ENCODE measurements around the gene TRPM2.

The TRPM2 gene

DNA sequence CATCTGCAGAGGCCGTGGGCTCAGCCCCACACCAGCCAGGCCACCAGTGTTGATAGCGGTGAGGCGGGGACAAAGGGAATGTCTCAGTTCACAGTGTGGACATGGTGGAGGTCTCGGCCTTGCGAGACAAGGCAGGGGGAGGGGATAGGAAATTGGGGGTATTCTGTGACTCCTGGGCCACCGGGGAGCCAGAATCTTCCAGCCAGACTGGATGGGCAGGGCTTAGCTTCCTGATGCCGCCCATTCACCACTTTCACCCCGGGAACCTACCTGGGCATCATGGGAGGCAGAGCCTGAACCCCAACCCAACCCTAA, 107.0 kb downstream of the TRPM2 start:
- no peak for DNase-seq
- no peaks in the 10 kb centered on the region for H3K27me3 ChIP-seq (ENCODE audit: insufficient read depth, low read depth, severe bottlenecking)
- no peak overlapping the region for H3K27ac ChIP-seq
- H3K36me3 ChIP-seq = peaks cover 7% of the 10 kb centered on the region
- no peak overlapping the region for H3K4me3 ChIP-seq (ENCODE audit: low read depth, low read length)
- TF ChIP-seq, protein P1, sequence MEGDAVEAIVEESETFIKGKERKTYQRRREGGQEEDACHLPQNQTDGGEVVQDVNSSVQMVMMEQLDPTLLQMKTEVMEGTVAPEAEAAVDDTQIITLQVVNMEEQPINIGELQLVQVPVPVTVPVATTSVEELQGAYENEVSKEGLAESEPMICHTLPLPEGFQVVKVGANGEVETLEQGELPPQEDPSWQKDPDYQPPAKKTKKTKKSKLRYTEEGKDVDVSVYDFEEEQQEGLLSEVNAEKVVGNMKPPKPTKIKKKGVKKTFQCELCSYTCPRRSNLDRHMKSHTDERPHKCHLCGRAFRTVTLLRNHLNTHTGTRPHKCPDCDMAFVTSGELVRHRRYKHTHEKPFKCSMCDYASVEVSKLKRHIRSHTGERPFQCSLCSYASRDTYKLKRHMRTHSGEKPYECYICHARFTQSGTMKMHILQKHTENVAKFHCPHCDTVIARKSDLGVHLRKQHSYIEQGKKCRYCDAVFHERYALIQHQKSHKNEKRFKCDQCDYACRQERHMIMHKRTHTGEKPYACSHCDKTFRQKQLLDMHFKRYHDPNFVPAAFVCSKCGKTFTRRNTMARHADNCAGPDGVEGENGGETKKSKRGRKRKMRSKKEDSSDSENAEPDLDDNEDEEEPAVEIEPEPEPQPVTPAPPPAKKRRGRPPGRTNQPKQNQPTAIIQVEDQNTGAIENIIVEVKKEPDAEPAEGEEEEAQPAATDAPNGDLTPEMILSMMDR (IDR thresholded peaks at IDR 0.05; ENCODE audit: low read depth, low read length) = no peak
- H3K9me3 ChIP-seq (ENCODE audit: severe bottlenecking) = no peaks in the 10 kb centered on the region

GRCh38 chr21:44461005-44461404, 107.6 kb downstream of the TRPM2 start:
- Histone ChIP-seq H3K27me3 (ENCODE audit: insufficient read depth, low read depth, severe bottlenecking) (no peaks in the 10 kb centered on the region), H3K27ac (no peak overlapping the region), H3K9me3 (ENCODE audit: severe bottlenecking) (no peaks in the 10 kb centered on the region), H3K36me3 (peaks cover 7% of the 10 kb centered on the region), H3K4me3 (ENCODE audit: low read depth, low read length) (no peak overlapping the region)
- TF ChIP-seq, protein P1 (IDR thresholded peaks at IDR 0.05; ENCODE audit: low read depth, low read length) = no peak
- no peak for DNase-seq

- TF ChIP-seq, protein P1 (IDR thresholded peaks at IDR 0.05; ENCODE audit: low read depth, low read length) = peak; percentile 65
- Histone ChIP-seq H3K27ac (no peak overlapping the region), H3K9me3 (ENCODE audit: severe bottlenecking) (no peaks in the 10 kb centered on the region), H3K36me3 (peaks cover 7% of the 10 kb centered on the region), H3K27me3 (ENCODE audit: insufficient read depth, low read depth, severe bottlenecking) (no peaks in the 10 kb centered on the region), H3K4me3 (ENCODE audit: low read depth, low read length) (no peak overlapping the region)
- peak; percentile 56 for DNase-seq
These were observed 108.1 kb downstream of the TRPM2 start for GRCh38 chr21:44461464-44462001.

- H3K36me3 ChIP-seq = peaks cover 2% of the 10 kb centered on the region
- TF ChIP-seq, protein P1 (IDR thresholded peaks at IDR 0.05; ENCODE audit: low read depth, low read length) = no peak
- no peak for DNase-seq
- H3K9me3 ChIP-seq (ENCODE audit: severe bottlenecking) = no peaks in the 10 kb centered on the region
- H3K27me3 ChIP-seq (ENCODE audit: insufficient read depth, low read depth, severe bottlenecking) = no peaks in the 10 kb centered on the region
- H3K4me3 ChIP-seq (ENCODE audit: low read depth, low read length) = no peak overlapping the region
- H3K27ac ChIP-seq = no peak overlapping the region
These were observed 108.8 kb downstream of the TRPM2 start for GRCh38 chr21:44462086-44462833.

DNA sequence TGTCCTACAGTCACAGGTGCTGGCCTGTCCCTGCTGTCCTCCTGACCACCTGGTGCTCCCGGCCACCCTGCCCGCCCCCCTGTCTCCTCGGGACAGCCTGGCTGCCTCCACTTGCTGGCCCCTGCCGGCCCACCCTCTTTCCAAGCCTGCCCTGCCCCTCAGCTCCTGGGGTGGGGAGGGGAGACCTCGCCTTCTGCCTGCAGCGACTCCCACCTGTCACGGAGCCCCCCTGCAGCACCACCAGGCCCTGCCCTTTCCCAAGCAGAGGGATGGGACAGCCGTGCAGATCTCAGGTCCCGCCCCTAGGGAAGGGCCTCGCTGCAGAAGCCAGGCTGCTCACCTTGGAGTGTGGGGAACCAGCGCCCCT, 109.4 kb downstream of the TRPM2 start:
- DNase-seq = no peak

More for the DNA sequence above, 109.4 kb downstream of the TRPM2 start:
- no peak overlapping the region for H3K4me3 ChIP-seq (ENCODE audit: low read depth, low read length)
- H3K36me3 ChIP-seq = no peaks in the 10 kb centered on the region; the same call in 1 of the 2 replicates
- H3K27ac ChIP-seq = no peak overlapping the region
- TF ChIP-seq, protein P1 (IDR thresholded peaks at IDR 0.05; ENCODE audit: low read depth, low read length) = no peak
- no peaks in the 10 kb centered on the region for H3K27me3 ChIP-seq (ENCODE audit: insufficient read depth, low read depth, severe bottlenecking)
- H3K9me3 ChIP-seq (ENCODE audit: severe bottlenecking) = no peaks in the 10 kb centered on the region
